ENCODE data around the gene ATP4A.
A peak's percentile ranks its signal among the peaks of the same experiment; 100 is the strongest.

- TF ChIP-seq CTCF (IDR thresholded peaks at IDR 0.05; ENCODE audit: insufficient read depth, low read depth, low read length) = peak; percentile 50
- no peak for TF ChIP-seq EZH2 (IDR thresholded peaks at IDR 0.05; ENCODE audit: insufficient read depth, low read length)
These were observed 53.4 kb downstream of the ATP4A start for GRCh38 chr19:35509861-35510625.
